NK-92 (cell line): ENCODE data around the gene ADK.
"Not testable (repeated sequence)": the region's sequence is repeated elsewhere in the genome, so short reads cannot be mapped to it uniquely, and the experiment has no call there.

Experiments used
- DNase-seq: peaks from one replicate; lab custom pipeline; 2025; ENCODE audit not compliant: unreplicated experiment; lab: John Stamatoyannopoulos, UW

The ADK gene

DNA sequence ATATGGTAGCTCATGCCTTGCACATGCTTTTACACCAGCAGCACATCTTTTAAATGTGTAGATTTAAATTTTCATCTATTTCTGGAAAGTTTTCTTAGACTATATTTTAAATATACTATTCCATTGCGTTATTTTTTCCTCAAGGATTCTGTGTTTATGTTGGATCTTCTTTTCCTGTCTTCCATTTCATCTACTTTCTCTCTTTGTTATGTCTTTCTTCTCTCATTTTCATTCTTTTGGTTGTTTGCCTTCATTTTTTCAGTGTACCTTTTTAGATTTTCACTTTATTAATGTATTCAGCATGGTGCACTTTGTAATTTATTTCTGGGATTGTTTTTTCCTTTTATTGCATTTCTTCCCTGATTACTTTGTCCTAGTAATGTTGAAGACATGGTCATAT lies 329.8 kb downstream of the ADK start:
- DNase-seq = no peak

DNA sequence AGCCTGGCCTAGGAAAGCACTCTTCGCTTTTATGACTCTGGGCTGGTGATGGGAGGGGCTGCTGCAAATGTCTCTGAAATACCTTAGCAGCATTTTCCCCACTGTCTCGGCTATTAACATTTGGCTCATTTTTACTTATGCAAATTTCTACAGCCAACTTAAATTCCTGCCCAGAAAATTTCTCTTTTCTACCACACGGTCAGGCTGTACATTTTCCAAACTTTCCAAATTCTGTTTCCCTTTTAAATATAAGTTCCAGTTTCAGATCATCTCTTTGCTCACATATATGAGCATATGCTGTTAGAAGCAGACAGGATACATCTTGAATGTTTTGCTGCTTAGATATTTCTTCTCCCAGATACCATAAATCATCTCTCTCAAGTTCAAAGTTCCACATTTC lies 332.3 kb downstream of the ADK start:
- DNase-seq = no peak

DNA sequence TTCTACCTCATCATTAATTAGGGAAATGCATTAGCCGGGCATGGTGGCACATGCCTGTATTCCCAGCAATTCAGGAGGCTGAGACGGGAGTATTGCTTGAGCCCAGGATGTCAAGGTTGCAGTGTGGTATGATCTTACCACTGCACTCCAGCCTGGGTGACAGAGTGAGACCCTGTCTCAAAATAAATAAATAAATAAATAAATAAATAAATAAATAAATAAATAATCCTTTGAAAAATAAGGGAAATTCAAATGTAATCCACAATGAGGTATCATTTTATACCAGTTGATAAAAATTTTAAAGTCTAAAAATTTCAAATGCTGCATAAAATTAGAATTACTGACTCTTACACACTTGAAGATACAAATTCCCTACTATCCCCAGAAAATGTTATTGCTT lies 334.3 kb downstream of the ADK start:
- DNase-seq = no peak

- no peak for DNase-seq
Measured at GRCh38 chr10:74486659-74487058, 335.6 kb downstream of the ADK start.

DNA sequence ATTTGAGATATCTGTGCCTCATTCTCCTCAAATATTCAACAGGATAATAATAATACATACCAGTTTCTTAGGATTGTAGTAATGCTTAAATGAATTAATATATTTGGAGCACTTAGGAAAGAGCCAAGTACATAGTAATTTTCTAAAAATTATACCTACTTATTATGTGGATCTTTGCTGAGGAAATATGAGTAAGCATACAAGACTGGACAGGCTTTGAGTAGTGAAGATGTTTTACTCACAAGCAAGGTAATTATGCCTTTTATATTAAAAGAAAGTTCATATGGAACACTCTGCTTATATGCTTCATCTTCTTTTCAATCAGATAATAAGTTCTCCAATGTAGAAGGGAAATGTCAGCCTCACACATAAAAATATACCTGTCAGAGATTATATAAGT lies 337.9 kb downstream of the ADK start:
- DNase-seq = no peak

- no peak for DNase-seq
Measured at GRCh38 chr10:74490551-74490950, 339.5 kb downstream of the ADK start.

- no peak for DNase-seq
Measured at GRCh38 chr10:74491014-74491413, 340.0 kb downstream of the ADK start.

DNA sequence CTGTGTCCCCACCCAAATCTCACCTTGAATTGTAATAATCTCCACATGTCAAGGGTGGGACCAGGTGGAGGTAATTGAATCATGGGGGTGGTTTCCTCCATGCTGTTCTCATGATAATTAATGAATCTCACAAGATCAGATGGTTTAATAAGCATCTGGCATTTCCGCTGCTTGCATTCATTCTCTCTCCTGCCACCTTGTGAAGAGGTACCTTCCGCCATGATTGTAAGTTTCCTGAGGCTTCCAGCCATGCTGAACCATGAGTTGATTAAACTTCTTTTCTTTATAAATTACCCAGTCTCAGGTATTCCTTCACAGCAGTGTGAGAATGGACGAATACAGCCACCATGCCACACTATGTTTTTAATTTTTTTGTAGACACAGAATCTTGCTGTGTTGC lies 345.3 kb downstream of the ADK start:
- DNase-seq = not testable (repeated sequence)

GRCh38 chr10:74498664-74499063 lies 347.6 kb downstream of the ADK start:
- DNase-seq = not testable (repeated sequence)

- no peak for DNase-seq
Measured at GRCh38 chr10:74500026-74500704, 349.1 kb downstream of the ADK start.

DNA sequence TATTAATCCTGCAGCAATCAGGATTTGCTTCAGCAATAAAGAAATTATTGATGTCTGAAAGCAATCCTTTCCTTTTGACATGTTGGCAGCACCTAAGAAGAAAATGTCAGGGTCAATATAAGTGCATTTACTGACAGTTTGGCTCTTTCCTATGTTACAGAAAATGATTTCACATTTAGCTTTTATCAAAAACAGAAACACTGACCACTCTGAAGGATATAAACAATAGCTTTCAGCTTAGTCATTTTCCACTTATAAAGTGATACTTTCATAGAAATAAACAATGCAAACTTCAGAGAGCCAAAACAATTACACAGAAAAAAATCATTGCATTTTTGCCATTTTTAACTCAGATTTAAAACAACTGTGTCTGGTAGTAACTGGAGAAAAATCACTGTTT lies 349.8 kb downstream of the ADK start:
- no peak for DNase-seq

DNA sequence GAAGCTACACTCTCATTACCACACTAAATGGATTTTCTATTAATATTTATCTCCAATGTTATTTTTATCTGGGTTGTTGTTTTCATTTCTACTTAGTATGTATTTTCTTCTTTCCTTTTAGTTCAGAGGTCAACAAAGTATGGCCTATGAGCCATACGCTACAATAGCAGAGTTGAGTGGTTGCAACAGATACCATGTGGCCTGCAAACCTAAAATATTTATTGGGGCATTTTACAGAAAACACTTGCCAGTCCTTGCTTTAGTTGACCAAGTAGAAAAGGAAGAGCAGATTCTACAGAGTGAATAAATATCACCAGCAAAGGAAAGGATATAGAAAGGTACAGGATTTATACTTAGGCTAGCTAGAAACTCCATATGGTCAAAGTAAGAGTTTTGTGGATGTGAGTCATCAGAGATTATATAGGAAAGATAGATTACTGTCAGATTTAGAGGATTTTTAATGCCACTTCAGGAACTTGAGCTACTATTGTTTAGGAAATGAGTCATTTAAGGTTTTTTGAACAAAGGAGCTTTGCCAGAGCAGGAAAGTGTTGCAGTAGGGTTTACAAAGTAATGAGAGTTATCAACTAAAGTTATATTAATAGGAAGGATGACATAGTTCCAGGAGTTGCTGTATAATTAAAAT lies 352.1 kb downstream of the ADK start:
- DNase-seq = no peak

GRCh38 chr10:74507951-74508350 lies 356.9 kb downstream of the ADK start:
- DNase-seq = no peak

GRCh38 chr10:74510594-74510993 lies 359.6 kb downstream of the ADK start:
- DNase-seq = no peak

DNA sequence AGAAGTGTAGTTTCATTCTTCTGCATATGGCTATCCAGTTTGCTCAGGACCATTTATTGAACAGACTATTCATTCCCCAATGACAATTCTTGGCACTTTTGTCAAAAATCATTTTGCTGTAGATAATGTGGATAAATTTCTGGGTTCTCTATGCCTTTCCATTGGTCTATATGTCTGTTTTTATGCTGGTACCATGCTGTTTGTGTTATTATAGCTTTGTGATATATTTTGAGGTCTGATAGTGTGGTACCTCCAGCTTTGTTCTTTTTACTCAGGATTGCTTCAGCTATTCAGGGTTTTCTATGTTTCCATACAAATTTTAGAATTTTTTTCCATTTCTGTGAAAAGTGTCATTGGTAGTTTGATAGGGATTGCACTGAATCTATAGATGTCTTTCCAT lies 360.0 kb downstream of the ADK start:
- no peak for DNase-seq

DNA sequence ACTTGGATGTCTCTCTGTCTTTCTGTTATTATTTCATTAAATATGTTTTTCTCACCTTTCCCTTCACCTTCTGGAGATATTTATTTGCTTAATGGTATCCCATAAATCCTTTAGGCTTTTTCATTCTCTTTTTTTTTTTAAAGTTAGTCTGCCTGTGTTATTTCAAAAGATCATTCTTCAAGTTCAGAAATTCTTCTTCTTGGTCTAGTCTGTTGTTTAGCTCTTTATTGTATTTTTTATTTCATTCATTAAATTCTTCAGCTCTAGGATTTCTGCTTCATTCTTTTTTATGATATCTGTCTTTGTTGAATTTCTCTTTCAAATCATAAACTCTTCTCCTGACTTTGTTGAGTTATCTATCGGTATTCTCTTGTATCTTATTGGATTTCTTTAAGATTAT lies 363.3 kb downstream of the ADK start:
- no peak for DNase-seq

GRCh38 chr10:74518061-74518460 lies 367.0 kb downstream of the ADK start:
- no peak for DNase-seq

DNA sequence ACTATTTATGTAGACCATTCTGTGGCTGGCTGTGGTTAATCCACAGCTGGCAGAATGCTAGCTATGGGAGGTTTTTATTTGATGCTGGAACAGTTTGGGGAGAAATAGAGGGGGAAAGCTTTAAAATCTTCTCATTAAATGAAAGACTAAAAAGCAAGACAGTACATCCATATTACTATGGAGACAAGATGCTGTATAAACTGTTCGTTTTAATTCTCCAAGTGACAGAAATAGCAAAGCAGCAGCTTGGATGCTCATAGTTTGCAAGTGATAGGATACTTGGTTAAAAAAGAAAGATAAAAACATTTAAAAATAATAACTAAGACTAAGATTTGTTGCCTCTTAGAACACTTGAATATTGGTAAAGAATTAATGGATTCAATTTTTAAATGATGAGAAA lies 370.5 kb downstream of the ADK start:
- DNase-seq = no peak

DNA sequence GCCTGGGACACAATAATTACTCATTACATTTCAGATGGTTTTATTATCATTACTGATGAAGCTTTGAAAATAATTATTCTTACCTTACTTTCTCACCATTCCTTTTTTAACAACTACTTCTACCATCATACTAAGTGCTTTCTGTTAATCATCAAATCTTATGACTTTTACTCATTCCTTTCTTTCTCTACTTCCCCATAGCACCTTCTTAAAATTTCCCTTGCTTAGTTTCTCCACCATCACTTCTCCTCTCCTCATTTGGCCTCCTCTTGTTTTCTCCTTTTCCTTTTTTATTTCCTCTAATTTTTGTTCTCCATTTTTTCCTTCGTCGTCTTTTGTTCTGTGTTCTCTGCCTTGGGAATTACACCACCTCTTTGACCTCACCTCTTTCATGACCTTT lies 372.2 kb downstream of the ADK start:
- DNase-seq = no peak

DNA sequence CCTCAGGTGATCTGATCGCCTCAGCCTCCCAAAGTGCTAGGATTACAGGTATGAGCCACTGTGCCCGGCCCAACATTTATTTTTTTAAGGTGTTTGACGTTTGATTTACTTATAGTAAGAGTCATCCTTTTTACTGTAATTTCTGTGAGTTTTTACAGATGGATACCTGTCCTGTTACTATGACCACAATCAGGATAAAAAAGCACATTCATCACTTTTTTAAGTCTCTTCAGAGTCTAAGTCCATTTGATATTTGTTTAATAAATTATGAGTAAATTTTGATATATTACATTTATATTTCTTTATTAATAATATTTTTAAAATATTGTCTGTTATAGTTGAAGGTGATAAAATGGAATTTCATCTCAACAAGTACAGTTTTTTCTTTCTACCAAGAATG lies 374.9 kb downstream of the ADK start:
- no peak for DNase-seq

- not testable (repeated sequence) for DNase-seq
Measured at GRCh38 chr10:74527611-74528010, 376.6 kb downstream of the ADK start.

DNA sequence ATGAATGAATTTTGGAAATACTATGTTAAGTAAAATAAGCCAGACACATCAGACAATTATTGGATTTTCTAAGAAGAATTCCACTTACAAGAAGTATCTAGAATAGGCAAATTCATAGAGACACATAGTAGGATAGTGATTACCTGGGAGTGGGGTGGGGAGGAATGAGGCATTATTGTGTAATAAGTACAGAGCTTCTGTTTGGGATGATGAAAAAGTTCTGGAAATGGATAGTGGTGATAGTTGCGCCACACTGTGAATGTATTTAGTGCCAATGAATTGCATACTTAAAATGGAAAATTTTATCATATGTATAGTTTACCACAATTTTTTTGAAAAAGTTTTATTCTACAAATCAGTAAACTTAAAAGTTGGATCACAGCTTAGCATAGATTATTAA lies 378.2 kb downstream of the ADK start:
- no peak for DNase-seq

DNA sequence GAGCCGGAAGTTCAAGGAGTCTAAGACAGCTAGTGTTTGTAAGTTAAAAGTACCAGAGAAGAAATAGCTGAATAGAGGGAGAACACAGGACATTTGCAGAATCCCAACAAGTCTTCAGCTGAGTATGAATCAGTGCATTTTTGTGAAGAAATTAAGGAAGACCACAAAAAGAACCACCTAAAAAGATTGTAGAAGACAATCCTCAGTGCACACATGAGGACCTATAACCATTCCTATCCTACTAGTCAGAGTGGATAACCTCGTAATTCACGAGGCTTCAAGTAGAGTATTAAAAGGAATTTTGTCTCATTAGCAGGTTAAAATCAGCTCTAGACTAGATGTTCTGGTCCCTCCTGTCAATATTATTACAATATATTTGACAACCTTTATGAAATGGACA lies 380.0 kb downstream of the ADK start:
- no peak for DNase-seq
